Measurements from ENCODE around the gene GAS2L3.
"Not testable (repeated sequence)": the region's sequence is repeated elsewhere in the genome, so short reads cannot be mapped to it uniquely, and the experiment has no call there.

The GAS2L3 gene

DNA sequence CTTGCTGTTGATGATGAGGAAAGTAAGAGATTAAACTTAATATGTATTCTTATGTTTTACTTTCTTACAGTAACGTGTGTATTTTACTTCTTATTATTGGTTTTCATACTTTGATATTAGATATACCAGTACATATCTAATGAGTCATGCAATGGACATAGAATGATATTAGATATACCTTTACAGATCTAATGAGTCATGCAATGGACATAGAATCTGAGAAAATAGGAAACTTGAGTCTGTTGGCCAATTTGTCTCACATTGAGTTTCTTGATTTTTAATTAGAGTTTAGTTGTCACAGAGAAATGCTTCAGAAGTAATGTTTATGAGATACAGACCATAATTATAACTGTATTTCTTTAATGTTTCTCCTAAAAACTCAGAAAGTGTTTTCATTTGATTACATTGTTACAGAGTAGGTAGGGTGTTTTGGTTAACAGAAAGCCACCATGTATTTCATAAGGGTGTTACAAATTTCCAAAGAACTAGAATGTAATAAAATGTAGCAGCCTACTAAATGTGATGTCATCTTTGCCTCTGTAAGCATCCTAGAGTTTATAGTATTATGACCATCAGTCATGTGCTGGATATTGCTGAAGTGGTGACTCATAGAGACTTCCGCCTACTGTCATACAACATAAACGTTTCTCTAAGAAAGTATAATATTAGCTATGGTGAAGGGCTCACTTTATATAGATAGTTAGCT is 3.0 kb downstream of the GAS2L3 start:
- DNase-seq: no peak

DNA sequence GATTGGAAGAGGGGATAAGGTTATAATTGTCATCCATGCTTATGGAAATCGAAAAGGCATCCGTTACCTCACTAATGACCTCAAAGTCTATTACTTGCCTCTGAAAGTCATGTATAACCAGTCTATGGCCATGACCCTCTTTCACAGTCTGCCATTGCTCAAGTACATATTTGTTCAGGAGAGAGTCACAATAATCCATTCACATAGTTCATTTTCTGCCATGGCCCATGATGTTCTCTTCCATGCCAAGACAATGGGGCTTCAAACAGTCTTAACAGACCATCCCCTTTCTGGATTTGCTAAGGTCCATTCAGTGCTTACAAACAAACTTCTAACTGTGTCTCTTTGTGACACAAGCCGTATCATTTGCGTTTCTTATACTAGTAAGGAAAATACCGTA is 5.4 kb downstream of the GAS2L3 start:
- no peak for DNase-seq

DNA sequence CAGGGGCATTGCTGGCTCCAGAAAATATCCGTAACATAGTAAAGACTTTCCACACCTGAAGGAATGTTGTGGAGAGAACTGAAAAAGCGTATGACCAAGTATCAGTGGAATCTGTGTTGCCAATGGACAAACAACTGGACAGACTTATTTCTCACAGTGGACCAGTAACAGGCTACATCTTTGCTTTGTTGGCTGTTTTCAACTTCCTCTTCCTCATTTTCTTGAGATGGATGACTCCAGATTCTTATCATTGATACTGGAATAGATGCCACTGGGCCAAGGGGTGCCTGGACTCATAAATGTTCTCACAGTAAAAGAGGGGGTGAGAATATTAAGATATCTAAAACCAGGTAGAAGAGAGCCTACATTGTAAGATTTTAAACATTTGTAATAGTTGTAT is 6.4 kb downstream of the GAS2L3 start:
- no peak for DNase-seq

DNA sequence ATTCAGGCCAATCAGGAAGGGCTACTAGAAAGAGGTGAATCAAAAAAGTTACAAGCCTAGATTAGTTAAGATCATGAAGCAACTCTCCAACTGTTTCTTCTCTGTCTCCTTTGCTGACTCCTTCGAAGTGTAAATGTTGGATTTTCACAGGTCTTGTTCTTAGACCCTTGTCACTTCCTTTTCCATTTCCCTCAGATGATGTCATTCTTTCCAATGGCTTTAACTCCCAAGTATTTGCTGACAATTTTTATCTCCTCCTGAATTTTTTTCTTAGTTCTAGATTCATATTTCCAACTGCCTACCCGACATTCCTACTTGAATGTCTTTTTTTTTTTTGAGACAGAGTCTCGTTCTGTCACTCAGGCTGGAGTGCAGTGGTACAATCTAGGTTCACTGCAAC is 10.8 kb downstream of the GAS2L3 start:
- no peak for DNase-seq

DNA sequence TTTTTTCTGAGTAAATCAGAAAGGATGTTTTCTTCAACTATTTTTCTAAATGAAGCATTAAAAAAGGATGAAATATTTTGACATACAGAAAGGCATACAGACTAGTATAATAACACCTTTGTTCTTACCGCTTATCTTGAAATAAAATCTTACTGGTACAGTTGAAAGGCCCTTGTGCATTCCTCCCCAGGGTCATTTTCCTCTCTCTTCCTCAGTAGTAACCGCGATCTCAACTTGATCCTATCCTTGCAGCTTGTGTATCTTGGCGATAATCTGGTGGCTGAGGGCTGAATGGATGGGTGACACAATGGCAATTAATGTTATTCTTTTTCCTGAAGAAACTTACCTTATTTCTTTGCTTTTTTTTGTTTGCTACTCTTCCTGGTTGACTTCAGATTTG is 18.5 kb downstream of the GAS2L3 start:
- DNase-seq: no peak

DNA sequence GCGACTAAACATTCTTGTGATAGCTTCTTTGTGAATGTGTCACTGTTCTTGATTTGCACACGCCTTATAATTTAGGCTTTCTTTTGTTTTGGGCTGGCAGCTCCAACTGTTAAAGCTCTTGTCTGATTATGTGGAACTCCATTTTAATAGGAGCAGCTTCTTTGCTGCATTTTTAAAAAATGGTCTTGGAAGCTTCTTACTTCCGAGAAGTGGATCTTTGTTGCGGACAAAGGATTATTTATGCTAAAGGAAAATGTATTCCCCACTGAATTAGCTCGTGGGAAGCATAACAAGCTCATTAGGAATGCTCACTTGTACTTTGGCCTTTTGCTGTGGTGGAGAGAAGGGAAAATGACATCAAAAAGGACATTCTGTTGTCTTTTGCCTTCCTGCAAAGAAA is 20.0 kb downstream of the GAS2L3 start:
- DNase-seq: no peak

DNA sequence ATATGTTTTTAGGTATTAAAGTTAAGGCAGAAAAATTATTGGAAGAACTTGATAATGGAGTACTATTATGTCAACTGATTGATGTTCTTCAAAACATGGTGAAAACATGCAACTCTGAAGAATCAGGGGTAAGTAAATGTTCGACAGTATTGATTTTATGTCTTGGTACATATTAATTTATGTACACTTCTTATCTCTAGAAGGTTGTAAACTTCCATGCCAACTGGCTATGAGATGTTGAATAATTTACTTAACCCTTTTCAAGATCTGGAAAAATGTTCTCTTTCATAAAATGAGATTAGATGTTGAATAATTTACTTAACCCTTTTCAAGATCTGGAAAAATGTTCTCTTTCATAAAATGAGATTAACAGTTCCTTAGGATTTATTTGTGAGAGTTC is 28.1 kb downstream of the GAS2L3 start:
- no peak for DNase-seq

DNA sequence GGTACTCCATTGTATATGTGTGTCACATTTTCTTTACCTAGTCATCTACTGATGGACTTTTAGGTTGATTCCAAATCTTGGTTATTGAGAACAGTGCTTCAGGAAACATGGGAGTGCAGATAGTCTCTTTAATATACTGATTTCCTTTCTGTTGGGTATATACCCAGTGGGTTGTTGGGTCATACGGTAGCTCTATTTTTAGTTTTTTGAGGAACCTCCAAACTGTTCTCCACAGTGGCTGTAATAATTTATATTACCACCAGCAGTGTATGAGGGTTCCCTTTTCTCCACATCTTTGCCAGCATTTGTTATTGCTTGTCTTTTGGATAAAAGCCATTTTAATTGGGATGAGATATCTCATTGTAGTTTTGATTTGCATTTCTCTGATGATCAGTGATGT is 29.5 kb downstream of the GAS2L3 start:
- not testable (repeated sequence) for DNase-seq

DNA sequence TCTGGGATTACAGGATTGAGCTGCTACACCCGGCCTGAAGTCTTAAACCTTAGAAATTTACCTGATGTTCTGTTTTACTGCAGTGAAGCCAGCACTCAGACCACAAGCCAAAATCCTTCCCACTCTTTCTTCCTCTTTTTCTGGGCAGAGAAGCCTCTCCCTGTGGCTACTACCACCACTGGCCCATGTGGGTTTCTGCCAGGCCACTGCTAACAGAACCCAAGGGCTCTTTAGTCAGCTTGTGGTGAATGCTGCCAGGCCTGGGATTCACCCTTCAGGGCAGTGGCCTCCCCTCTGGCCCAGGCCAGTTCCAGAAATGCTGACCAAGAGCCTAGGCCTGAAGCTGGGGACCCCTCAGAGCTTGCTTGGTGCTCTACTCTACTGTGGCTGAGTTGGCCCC is 35.3 kb downstream of the GAS2L3 start:
- no peak for DNase-seq

DNA sequence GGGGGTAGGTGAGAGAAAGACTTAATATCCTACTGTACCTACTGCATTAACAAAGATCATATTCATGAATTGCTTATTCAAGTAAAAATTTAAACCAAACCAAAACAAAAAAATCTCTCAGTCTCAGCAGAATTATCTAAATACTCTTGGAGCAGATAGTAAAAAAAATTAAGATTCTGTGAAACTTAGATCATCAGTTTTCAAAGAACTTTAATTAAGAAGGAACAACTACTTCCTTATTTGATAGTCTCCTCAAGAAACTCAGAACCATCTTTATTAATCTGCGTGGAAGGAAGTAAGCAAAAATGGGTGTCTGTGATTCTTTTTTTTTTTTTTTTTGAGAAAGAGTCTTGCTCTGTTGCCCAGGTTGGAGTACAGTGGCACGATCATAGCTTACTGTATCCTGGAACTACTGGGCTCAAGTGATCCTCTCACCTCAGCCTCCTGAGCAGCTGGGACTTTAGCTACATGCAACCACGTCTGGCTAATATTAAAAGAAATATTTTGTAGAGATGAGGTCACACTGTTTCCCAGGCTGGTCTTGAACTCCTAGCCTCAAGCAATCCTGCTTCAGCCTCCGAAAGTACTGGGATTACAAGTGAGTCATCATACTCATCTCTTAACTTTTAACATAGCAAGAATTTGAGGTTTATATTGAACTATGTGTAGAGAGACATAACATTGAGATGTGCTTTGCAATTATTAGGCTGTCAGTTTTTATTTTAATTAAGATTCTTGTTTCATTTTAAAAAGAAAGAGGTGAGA is 37.4 kb downstream of the GAS2L3 start:
- DNase-seq: no peak

DNA sequence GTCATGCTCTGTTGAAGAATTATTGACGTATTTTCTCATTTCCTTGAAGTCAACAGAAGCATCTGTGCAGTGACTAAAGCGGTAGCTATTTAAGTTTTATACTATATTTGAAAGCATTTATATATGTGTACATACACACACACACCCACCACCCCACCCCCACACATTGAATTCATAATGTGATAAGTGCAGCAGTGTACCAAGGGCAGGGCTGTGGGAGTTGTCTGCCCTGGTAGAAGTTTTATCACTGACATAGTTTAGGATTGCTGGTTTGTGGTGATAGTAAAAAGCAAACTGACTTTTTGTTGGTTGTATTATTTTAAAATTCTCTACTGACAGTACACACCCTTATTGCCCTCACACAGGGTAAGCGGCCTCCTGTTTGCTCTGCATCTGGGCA is 39.1 kb downstream of the GAS2L3 start:
- DNase-seq: no peak

DNA sequence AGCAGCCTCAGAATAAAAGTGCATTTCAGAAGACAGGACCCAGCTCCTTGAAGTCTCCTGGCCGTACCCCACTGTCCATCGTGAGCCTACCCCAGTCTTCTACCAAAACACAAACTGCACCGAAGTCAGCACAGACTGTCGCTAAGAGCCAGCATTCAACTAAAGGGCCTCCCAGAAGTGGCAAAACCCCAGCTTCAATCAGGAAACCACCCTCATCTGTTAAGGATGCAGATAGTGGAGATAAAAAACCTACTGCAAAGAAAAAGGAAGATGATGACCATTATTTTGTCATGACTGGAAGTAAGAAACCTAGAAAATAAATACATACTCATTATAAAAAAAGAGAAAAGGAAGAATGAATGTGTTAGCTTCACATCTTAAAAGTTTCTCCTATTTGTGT is 51.1 kb downstream of the GAS2L3 start:
- DNase-seq: no peak

DNA sequence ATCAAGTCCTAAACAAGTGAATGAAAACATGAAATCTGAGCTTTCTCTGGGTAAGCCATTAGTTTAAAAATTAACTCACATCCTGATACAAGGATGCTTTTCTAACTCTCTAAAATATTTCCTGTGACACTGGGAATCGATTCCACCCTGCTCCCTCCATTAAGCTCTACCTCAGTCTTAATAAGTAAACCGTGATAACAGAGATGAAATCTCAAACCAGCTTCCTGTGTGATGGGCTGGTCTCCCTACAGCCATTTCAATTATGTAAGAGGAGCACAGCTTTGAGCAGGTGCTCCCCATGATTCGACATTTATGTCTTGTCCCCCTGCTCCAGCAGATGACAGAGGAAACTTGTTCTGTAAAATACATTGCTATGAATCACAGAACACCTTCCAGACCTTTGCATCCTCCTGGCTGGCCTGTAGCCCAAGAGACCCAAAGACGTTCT is 59.0 kb downstream of the GAS2L3 start:
- no peak for DNase-seq

DNA sequence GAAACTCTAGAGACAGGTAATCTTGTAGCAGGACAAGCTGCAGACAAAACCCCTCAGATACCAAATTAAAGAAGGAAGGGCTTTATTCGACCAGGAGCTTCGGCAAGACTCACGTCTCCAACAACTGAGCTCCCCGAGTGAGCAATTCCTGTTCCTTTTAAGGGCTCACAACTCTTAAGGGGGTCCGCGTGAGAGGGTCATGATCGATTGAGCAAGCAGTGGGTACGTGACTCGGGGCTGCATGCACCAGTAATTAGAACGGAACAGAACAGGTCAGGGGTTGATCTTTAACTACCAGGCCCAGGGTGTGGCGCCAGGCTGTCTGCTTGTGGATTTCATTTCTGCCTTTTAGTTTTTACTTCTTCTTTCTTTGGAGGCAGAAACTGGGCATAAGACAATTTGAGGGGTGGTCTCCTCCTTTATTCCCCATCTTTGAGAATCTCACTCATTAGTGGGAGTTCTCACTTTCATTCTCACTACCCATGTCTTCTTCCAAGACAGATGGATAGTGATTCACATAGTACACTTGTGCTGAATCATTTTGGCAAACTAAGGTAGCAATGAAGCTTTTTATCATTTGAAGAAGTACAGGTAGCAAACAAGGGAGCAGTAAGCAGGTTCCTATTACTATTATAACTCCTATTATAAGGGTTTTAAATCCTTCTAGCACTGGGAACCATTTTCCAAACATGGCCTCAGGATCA is 59.8 kb downstream of the GAS2L3 start:
- DNase-seq: not testable (repeated sequence)

DNA sequence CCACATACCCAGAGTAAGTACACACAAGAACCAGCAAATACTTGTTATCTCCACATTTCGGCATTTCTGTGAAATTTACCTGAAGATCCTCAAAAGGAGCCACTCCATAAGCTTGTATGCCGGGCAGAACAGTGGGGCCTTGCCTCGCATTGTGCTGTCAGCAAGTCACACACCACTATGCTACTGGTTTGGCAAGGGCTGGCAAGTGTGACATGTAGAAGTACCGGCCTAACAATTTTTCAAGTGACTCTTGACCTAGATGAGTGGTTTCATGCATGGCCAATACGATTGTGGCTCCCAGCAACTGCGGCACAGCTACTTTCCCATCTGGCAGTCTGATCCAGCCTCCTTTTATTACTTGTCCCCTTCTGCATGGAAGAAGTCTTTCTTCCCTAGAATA is 69.8 kb downstream of the GAS2L3 start:
- no peak for DNase-seq

DNA sequence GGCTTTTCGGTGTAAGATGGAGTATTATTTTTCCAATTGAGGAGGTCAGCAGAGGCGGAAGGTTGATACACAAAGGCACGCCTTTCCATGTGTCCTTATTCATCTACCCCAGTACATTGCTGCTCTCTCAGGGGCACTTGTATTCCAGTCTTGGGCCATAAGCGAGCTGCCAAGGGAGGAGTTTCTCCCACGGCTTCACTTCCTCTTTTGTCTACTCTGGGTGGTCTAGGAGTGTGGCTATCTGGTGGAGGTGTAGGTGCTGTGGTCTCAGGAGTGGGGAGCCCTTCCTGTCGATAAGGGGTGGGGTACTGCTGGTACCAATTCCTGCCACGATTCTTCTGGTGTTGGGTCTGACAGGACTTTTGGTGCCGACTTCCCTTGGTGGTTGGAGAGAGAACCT is 73.4 kb downstream of the GAS2L3 start:
- DNase-seq: no peak

DNA sequence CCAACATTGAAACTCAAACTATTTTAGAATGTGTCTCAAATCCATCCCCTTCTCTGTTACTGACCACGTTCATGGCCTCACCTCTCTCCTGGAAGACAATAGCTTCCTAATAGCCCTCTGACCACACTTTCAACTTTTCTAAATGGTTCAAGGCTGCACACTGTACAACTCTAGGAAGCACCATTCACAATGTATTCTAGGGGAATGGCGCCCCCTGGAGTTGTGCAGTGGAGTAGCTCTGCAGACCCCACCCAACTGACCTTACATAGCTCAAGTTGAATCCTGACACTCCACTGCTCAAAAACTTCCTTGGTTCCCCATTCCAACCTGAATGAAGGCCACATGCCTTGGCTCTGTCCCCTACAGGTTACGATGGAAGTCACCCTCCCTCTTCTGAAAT is 77.6 kb downstream of the GAS2L3 start:
- no peak for DNase-seq

DNA sequence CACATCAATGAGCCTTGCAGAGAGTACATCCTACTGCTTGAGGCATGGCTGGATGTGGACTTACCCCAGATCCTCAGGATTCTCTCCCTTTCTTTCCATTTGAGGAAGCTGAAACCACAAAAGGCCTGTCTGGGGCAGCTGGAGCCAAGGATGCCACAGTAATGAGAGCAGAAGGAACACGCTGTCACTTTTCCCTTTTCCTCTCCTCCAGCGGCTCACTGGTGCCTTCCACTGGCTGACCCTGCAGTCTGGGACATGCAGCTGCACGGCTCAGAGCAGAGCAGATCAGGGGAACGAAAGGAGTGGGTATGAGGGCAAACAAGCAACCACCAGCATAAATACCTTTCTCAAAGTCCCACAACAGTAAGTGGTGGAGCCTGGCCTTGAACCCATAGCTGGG is 78.2 kb downstream of the GAS2L3 start:
- DNase-seq: no peak

DNA sequence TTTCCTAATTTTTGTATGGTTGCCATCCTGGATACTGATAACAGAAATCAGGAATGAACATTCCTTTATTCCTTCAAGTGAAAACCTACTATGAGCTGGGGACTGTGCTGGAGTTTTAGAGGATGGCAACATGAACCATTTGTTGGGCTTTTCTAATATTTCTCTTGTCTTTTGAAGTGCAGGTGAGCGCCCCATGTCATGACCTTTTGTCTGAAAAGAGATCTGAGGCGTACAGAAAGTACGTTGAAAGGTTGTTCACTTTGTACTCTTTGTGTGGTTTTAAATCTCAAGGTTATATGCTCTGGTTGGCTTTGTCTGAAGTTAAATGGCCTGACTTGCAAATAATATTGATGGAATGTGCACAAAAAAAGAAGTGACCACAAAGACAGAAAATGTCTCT is 79.0 kb downstream of the GAS2L3 start:
- DNase-seq: no peak

DNA sequence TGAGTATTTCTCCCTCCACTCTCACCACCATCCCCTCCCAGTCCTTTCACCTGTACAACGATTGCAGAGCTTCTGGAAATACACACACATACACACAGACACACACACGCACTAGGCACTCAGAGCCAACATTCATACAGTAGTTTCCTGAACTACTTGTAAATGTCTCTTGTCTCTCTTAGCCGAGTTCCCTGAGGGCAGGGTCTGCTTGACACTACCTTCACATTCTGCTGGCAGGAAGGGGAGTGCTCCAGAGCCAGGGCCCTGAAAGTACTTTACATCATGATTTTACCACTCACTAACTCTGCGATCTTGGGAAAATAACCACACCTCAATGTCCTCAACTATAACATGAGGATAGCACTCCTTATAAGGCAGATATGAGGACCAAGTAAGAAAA is 82.7 kb downstream of the GAS2L3 start:
- no peak for DNase-seq

DNA sequence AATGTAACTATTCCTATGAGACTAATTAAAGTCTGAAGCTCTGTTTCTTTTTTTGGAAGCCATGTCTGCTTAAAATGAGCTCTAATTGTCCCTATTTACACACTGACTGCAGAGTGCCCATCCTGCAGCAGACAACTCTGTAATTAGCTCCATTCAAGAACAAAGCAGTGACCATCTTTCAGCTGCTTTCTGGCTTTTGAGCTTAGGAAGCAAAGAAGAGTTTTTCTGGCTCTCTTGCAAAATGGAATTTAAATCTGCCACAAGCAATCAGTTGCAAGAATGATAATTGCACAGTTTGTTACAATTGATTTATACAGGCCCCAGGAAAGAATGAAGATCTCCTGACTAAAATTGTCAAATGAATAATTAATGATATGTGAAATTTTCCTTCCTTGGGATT is 83.4 kb downstream of the GAS2L3 start:
- no peak for DNase-seq

DNA sequence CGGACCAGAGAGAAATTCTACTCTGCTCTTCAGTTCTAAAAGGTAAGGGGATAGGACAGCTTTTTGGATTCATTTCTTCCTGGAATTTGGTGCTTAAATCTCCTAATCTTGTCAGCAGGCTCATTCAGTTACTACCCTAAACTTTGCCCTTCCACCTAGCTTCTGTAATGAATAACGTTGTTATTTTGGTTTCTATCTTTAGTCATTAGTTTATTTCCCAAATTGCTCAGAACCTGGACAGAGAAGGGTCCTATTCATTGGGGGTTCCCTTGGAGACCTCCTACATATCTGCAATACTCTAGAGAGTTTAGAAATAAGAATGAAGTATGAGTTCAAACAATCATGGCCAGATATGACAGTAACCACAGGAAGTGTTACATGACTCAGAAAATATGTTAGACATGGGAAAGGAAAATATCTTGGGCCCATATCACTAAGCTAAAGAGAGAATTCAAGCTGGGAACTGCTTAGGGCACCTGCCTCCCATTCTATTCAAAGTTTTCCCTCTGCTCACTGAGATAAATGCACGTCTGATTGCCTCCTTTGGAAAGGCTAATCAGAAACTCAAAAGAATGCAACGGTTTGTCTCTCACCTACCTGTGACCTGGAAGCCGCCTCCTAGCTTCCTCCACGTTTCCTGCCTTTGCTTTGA is 87.9 kb downstream of the GAS2L3 start:
- no peak for DNase-seq

DNA sequence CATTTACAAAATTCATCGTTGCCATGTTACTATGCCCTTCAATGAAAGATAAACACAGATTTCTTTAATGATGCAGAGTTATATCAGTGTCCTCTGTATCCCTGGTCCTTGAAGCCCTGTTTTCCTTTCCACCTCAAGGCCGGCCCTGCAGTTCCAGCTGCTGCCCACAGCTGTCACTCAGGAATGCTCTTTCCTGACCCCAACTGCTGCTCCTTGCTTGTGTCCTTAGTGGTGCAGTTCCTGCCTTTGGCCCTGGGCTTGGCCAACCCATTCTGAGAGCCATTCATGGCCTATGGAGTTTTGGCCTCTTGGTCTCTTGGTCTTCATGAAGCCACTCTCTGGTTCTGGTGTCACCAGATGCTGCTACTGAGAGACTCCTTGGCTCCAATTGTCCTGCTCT is 93.1 kb downstream of the GAS2L3 start:
- DNase-seq: no peak
